Activated CD4-positive, alpha-beta T cell treated with anti-CD3 and anti-CD28 coated beads, Interleukin-2, Interleukin-6, amounts not matched to agents 100 ng/mL and 50 ng/mL, durations not matched to agents 16 hours and 8 hours (primary cell): Measurements from ENCODE around the gene C1orf53.
"Not testable (repeated sequence)": the region's sequence is repeated elsewhere in the genome, so short reads cannot be mapped to it uniquely, and the experiment has no call there.

Experiments used
- DNase-seq: peaks from one replicate; pipeline ENCODE4 v3.0.0-alpha.2; 2020

C1orf53 gene

DNA sequence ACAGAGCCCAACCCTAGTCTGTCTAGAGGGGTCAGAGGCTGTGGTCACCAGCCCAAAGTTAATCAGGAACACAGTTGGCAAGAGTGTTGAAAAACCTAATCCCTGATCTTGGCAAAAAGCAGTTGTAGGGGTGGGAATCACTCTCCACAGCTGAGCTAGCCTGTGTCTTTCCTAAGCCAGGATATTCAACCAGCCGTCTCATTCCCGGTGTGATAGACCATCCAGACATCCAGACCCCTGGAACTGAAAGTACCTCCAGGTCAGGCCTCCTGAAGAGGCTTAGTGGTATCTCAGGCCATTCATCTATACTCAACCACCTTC is 19.6 kb downstream of the C1orf53 start:
- DNase-seq, result no peak

DNA sequence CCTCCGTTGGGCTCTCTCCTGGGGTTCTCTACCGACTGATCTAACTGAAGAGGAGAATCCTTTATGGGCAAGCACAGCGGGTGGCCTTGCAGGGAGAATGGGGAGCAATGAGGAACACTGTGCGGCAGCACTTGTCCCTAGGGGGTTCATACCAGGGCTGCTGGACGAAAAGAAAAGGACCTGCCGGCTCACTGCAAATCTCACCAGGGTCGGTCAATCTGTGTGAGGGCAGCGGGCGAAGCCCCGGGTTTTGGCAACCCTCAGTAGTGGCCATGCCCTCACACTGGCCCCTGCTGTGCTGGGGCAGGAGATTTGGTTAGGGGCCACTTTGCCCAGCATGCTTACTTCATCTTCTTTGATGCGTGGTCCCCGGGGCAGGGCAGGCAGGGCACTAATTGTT is 20.6 kb downstream of the C1orf53 start:
- DNase-seq, result no peak

DNA sequence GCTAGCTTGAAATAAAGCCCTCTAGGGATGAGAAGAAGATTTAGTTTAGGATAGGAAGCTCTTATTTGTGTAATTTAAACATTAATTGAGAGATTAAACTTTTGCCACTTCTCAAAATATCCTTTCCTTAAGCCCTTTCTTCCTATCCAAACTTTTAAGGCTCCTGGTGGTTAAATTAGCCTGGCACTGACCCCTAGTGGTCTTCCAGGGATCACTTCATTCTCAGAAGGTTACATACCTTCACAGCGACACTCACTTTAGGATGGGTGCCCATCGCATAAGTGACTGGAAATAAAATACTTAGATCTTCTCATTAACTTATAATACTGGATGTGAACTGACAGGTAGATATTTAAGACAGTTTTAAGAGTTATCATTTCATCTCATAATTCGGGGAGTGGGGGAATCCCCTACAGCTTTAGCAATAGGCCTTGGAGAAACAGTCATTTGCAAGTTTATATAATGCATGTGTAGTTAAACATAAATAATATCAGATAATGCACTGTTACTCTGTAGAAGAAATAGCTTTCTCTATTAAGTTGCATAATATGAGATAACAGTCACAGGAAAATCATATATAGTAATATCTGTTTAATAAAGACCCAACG is 22.2 kb downstream of the C1orf53 start:
- peak; percentile 56 for DNase-seq

DNA sequence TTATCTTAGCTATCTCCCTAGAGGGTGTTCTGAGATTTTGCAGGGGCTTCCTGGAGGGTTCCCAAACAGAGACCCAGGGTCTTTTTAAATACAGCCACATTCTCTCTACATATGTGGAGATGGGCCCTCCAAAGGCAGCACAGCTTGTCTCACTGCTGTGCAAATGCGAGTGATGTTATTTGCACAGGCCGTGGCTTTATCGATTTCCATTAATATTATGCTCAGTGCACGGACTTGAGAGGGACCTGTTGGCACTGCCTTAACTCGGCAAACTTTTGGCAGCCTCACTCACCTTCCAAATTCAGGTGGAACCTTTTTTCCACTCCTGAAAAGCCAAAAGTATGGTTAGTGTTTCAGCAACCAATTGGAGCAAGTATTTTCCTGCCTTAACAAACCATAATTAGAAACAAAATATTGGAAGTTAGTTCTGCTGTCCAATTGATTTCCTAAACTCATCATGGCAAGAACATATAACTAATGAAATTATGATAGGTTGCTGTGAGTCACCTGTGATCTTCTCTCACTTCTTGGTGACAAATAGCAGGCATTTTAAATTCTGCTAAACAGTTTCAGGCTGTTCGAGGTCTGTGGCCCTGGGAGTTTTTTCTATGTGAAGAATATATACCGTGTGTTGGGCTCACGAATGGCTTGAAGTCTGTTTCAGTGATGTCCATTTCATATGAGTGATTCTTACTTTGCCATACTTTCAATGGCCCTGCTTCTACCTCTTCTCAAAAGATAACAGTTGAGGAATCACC is 25.7 kb downstream of the C1orf53 start:
- DNase-seq, result no peak

DNA sequence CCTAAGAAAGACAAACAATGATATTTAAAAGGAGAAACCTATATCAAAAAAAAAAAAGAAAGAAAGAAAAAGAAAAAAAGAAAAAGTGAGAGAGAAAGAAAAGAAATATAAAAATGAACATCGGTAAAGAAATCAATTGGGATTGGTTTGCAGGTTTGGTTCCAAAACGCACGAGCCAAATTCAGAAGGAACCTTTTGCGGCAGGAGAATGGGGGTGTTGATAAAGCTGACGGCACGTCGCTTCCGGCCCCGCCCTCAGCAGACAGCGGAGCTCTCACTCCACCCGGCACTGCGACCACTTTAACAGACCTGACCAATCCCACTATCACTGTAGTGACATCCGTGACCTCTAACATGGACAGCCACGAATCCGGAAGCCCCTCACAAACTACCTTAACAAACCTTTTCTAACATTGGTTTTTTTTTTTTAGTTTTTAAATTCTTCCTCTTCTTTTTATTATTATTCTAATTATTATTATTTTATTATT is 26.5 kb downstream of the C1orf53 start:
- peak; percentile 44 for DNase-seq

DNA sequence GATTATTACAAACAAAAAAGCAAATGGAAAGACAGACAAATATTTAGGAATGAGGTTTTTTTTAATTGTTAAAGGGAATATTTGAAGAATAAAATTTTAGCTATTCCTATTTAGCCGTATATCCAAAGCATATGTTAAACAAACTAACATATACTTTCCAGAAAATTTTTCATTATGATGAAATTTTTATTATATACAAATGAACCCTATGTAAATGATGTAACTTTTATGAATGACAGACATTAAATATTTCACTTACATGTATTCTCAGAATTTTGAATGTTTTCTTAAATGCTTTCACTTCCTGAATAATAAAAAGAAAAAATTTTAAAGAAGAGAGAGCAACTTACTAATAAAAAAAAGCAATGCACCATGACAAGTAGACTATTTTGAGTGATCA is 30.6 kb downstream of the C1orf53 start:
- no peak for DNase-seq

DNA sequence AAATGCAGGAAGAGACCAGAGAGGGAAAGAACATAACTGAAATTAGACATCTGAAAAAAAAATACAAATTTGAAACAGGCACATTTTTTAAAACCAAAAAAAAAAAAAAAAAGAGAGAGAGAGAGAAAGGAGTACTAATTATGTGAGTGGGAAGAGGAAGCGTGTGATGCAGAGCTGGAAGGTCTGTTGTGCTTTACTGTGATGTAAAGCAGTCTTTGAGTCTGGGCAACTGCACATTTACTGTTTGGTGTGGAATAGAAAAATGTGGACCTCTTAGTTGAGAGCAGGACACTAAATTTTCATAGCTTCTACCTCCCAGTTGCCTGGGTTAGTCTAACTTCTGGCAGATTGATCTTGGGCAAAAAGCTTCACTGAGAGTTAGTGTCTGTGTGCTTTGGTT is 31.2 kb downstream of the C1orf53 start:
- DNase-seq, result no peak

DNA sequence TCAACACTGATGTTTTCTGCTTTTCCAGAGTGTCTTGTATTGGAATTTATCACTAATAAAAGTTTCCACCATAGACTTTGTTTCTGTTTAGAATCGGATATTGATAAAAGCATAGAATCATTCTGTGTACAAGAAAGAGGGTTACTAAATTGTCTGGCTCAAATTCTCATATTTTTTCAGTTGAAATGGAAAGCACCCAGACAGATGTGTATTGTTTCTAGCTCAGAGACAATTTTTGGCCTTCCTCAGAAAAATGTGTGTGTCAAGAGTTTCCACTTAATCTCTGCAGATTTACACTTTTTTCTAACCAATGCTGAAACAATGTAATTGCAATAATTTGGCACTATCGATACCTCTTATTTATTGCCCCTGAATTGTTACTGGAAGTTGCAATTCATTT is 35.0 kb downstream of the C1orf53 start:
- no peak for DNase-seq

DNA sequence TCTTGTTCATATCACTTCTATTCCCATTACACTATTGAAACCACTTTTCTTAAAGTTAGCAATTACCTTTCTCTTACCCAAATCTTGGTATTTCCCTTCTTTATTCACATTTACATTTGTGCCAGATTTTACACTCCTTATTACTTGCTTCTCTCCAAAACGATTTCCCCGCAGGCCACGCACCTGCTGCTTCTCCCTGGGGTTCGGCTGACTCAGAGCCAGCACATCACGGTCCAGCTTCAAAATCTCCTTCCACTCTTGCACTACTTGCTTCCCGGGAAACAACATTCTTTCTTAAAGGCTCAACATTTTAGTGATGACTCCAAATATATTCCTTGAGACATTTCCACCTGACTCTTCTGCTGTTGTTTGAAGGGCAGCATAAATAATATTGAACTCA is 35.5 kb downstream of the C1orf53 start:
- DNase-seq, result no peak

DNA sequence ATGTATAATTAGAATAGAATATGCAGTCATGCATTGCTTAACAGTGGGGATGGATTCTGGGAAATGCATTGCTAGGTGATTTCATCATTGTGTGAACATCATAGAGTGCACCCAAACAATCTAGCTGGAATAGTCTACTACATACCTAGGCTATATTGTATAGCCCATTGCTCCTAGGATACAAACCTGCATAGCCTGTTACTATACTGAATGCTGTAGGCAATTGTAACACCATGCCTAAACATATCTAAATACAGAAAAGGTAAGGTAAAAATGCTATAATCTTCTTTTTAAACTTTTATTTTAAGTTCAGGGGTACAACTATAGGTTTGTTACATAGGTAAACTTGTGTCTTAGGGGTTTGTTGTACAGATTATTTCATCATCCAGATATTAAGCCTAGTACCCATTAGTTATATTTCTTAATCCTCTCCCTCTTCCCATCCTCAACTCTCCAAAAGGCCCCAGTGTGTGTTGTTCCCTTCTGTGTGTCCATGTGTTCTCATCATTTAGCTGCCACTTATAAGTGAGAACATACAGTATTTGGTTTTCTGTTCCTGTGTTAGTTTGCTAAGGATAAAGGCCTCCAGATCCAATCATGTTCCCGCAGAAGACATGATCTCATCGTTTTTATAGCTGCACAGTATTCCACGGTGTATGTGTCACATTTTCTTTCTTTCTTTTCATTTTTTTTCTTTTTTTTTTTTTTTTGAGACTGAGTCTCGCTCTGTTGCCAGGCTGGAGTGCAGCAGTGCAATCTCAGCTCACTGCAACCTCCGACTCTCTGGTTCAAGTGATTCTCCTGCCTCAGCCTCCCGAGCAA is 36.9 kb downstream of the C1orf53 start:
- DNase-seq, result not testable (repeated sequence)

DNA sequence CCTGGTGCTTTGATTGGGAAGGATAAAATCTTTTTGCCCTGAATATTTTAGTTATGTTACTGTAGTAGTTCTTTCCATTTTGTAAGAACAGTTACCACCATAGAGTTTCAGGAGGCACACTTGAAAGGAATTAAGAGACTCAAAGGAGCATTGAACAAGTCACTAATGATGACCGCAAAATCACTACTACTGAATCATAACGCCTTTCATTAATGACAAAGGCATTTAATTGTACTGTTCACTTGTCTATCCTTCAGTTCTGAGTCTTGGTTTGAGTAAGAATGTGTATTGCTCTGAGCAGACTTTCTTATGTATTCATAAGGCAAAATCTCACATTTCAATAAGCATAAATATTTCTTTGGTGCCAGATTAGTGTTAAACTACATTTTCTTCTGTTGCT is 39.6 kb downstream of the C1orf53 start:
- DNase-seq, result no peak

DNA sequence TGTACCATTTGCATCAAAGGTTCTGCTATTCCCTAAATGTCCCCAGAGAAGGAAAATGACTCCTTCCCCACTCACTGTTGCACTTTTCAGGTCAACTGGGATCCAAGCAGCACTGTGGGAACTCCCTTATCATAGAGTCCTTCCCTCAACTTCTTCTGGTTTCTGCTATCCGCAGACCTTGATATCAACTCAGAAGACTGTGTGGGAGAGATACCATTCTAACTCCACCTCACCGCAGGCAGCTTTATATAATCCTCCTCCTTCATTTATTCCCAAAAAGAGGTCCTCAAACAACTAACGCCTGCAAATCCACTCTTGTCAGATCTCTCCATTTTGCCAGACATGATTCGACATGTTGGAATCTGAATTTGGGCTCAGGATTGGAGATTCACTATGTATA is 42.1 kb downstream of the C1orf53 start:
- DNase-seq, result no peak

DNA sequence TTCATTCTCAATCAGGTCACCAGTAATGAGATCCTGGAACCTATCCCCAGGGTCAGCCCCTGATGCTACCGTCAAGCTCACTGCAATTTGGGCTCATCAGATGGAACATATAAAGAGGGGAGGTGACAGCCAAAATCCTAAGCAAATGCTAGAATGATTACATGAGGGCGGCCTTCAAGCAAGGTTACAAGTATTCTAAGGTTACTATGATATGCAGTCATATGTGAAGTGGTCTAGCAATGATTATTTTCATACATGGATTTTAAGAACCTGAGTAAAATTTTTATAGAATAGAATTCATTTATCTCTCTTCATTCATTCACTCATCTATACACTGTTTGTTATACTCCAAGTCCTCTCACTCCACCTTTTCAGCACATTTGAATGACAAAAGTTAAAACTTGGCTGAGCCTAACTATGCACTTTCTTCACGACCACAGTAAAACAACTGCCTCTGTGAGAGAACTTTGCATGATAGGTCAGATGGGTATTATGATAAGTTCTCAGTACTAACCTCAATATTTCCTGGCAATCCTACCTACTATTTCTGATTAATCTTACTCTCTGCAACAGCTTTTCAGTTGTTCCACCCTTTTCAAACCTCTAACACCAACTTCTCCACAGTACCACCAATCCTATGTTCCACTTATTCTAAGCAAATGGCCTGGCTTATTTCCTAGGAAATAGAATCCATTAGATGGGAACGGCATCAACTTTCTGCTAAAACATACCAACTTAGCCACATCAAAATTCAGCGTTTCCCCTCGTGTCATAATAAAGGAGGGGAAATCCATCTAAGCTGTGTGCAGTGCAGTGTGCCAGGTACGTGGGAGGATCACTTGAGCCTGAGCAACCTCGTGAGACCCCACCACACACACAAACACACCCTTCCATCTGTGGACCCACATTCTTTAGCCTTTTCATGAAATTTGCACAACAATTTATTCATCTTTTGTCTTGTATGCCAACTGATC is 46.8 kb downstream of the C1orf53 start:
- no peak for DNase-seq

DNA sequence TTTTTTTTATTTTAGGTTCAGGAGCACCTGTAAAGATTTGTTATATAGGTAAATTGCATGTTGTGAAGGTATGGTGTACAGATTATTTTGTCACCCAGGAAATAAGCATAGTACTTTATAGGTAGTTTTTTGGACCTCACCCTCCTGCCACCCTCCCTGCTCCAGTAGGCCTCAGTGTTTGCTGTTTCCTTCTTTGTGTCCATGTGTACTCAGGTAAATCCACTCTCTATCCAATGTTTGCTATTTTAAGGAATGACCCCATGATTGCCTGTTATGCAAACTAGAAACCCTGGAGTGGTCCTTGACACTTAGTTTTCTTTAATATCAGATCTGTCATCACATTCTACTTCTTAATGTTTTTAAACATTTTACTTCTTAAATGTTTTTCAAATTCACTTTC is 48.7 kb downstream of the C1orf53 start:
- DNase-seq, result no peak

DNA sequence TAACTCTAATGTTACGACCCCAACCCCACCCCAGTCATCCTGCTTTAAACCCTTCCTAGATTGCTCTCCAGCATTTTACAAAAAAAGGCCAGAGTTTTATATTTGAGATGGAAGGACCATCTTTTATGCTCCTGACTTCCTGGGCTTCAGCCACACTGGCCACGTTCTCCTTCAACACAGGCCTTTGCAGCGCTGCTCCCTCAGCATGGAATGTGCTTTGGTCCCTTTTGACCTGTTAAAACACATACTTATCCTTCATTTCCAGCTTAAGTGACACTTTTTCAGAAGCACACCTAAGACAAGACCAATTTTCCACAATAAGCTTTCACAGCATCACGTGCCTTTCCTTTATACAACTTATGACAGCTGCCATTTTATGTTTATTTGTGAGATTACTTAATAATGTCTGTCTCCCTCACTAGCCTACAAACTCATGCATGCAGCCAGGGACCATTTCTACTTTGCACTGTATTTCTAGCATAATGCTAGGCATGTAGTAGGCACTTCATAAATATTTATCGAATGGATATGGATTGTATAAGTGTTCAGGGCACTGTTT is 49.3 kb downstream of the C1orf53 start:
- no peak for DNase-seq

DNA sequence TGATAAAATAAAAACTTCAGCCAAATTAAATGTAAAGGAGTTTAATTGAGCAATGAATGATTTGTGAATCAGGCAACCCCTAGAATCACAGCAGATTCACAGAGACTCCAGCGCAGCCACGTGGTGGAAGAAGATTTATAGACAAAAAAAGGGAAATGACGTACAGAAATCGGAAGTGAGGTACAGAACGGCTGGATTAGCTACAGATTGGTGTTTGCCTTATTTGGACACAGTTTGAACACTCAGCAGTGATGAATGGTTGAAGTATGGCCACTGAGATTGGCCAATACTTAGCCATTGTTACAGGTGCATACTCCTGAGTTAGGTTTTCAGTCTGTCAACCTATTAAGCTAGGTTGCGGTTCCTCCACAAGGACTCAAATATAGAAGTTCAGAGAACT is 51.0 kb downstream of the C1orf53 start:
- not testable (repeated sequence) for DNase-seq

DNA sequence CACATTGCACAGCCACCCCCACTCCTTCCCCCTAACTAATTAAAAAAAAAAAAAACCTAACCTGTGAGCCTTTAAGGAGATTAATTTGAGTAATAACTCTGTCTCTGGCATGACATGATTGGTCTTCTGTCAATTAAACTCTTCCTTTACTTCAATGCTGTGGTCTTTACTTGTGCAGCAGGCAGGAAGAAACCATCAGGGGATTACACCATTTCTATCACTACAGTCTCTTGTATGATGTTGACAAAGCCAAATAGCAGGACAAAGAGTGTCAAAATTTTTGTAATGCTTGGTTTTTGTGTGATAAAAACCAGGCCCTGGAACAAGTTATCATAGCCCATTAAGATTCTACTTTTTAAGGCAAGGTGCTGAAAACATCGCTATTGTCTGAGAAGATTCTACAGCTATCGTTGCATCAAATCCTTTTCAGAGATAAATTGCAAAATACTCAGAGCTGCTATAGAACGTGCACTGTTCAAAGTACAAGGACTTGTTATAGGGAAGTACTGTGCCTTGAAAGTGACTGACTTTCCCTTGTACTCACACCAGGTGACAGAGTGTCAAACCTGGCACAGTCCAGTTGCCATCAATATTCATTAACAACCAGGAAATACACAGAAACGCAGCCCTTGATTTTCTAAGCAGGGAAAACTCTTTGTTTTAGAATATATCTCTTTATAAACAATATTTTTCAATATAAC is 52.4 kb downstream of the C1orf53 start:
- no peak for DNase-seq

DNA sequence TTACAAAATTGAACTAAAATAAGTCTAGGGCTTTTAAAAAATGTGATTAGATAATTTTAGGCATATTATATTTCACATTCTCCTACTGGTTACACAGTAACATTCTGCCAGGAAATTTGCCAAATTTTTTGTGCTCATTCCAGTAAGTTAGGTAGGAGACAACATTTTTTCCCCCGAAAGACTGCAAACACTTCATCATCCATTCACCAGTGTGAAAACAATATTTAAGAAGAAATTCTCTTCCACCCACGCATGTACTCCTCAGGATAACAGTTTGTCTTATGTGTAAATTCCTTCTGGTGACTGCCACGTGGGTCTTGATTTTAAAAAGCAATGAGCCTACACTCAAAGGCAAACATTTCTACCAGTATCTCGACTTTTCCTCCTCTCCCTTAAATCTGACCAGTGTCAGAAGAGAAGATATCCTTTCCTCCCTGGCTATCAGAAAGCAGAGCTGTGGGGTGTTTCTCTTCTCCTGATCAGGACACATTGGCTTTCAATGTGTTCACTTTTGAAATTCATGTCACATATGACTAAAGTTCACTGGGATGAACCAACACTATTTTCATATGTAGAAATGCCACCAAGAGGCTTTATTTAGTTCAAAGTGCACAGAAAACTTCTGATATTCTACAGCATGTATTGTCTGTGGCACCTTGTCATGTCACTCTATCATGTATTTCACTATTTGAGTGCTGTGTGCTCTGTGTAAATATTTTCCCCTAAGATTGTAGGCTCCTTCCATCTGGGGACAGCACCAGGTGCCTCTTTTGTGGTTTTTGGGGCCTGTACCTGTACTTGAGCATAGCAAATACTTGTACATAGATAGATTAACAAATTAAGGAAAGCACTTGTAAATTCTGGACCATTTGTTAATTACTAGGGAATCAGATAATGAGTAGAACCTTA is 53.3 kb downstream of the C1orf53 start:
- DNase-seq, result no peak
